Muscle of arm (tissue), 12 donors: Measurements from ENCODE around the gene APOM. TPM values are rescaled to one million over a fixed set of nuclear protein-coding genes. Genes with fewer than 3 reads are reported as not detected.

Experiments used
- DNase-seq: peaks from one replicate; pipeline ENCODE4 v3.0.0-alpha.2; 2013
- polyA plus RNA-seq, 12 donors: library from polyadenylated mRNA; unstranded; fragments of 120-200 nt; gene quantifications; one replicate each; pipeline ENCODE4 v1.2.1, GENCODE V29; 2013; ENCODE audit not compliant: insufficient read length in 12 of 12

The APOM gene
- polyA plus RNA-seq, 12 donors = 3.4 to 9.7 (median 4.8) TPM; not detected in 2

GRCh38 chr6:31702819-31703716, 47.4 kb downstream of the APOM start, which contains the start of gene ABHD16A:
TSS of gene ABHD16A (minus strand) at chr6:31703324. CDS start at chr6:31703281, 43 bp downstream.
- peak; percentile 99 for DNase-seq

GRCh38 chr6:31705931-31706330, 50.2 kb downstream of the APOM start:
- no peak for DNase-seq

GRCh38 chr6:31706599-31706998, 50.9 kb downstream of the APOM start, which contains the start of gene LY6G6F:
TSS of gene LY6G6F (plus strand) at chr6:31706866. CDS start at chr6:31706907, 41 bp downstream.
- DNase-seq = no peak

- no peak for DNase-seq
Observed at GRCh38 chr6:31707701-31708100, 52.0 kb downstream of the APOM start.

Other genes starting within 250 kb of the APOM start
- 1 to 10 TPM in 2 of 12 donors, under 1 TPM in 8, not detected in 2; 0.37 to 1.9 (median 0.78) TPM for gene MICB, start 157.7 kb upstream of the APOM start, polyA plus RNA-seq
- not detected for gene MCCD1, start 126.9 kb upstream of the APOM start, polyA plus RNA-seq
- gene DDX39B, start 113.9 kb upstream of the APOM start, polyA plus RNA-seq = 100 to 1,000 TPM in 11 of 12 donors, not detected in 1; 312 to 457 (median 352) TPM
- 1 to 10 TPM in 10 of 12 donors, not detected in 2; 3.3 to 6.6 (median 4.1) TPM for gene ATP6V1G2, start 109.3 kb upstream of the APOM start, polyA plus RNA-seq
- gene NFKBIL1, start 108.3 kb upstream of the APOM start, polyA plus RNA-seq = 10 to 100 TPM in 11 of 12 donors, not detected in 1; 11.4 to 23.7 (median 14.1) TPM
- 1 to 10 TPM in 1 of 12 donors, under 1 TPM in 5, not detected in 6; 0.13 to 2.6 (median 0.33) TPM for gene LTA, start 83.6 kb upstream of the APOM start, polyA plus RNA-seq
- 1 to 10 TPM in 1 of 12 donors, under 1 TPM in 8, not detected in 3; 0.11 to 1.5 (median 0.33) TPM for gene TNF, start 80.3 kb upstream of the APOM start, polyA plus RNA-seq
- 10 to 100 TPM in 1 of 12 donors, 1 to 10 TPM in 7, under 1 TPM in 2, not detected in 2; 0.57 to 23.4 (median 1.3) TPM for gene LTB, start 73.5 kb upstream of the APOM start, polyA plus RNA-seq
- gene LST1, start 69.6 kb upstream of the APOM start, polyA plus RNA-seq = 10 to 100 TPM in 2 of 12 donors, 1 to 10 TPM in 8, not detected in 2; 3.9 to 24.6 (median 5.9) TPM
- under 1 TPM in 6 of 12 donors, not detected in 6; 0.22 to 0.63 (median 0.25) TPM for gene NCR3, start 62.9 kb upstream of the APOM start, polyA plus RNA-seq
- 10 to 100 TPM in 11 of 12 donors, not detected in 1; 12.8 to 39.9 (median 18.8) TPM for gene AIF1, start 40.7 kb upstream of the APOM start, polyA plus RNA-seq
- 100 to 1,000 TPM; 104 to 352 (median 123) TPM for gene PRRC2A, start 35.2 kb upstream of the APOM start, polyA plus RNA-seq
- 100 to 1,000 TPM in 11 of 12 donors, not detected in 1; 153 to 248 (median 195) TPM for gene BAG6, start 3.2 kb upstream of the APOM start, polyA plus RNA-seq
- 10 to 100 TPM in 11 of 12 donors, not detected in 1; 10.9 to 15.8 (median 12.5) TPM for gene C6orf47, start 4.9 kb downstream of the APOM start, polyA plus RNA-seq
- 10 to 100 TPM in 11 of 12 donors, not detected in 1; 12.1 to 25.8 (median 13.5) TPM for gene GPANK1, start 9.1 kb downstream of the APOM start, polyA plus RNA-seq
- 100 to 1,000 TPM in 11 of 12 donors, not detected in 1; 121 to 202 (median 144) TPM for gene CSNK2B, start 10.2 kb downstream of the APOM start, polyA plus RNA-seq
- 10 to 100 TPM in 9 of 12 donors, 1 to 10 TPM in 2, not detected in 1; 6.1 to 27.9 (median 14.2) TPM for gene LY6G5B, start 14.1 kb downstream of the APOM start, polyA plus RNA-seq
- 1 to 10 TPM in 10 of 12 donors, not detected in 2; 1.2 to 6.4 (median 3.2) TPM for gene LY6G5C, start 25.2 kb downstream of the APOM start, polyA plus RNA-seq
- gene ABHD16A, start 47.4 kb downstream of the APOM start, polyA plus RNA-seq = 10 to 100 TPM in 11 of 12 donors, not detected in 1; 35.4 to 54.1 (median 43.1) TPM
- gene LY6G6F, start 51.0 kb downstream of the APOM start, polyA plus RNA-seq = under 1 TPM in 1 of 12 donors, not detected in 11; 0.27 TPM
- 1 to 10 TPM in 1 of 12 donors, under 1 TPM in 5, not detected in 6; 0.50 to 1.1 (median 0.75) TPM for gene LY6G6D, start 59.5 kb downstream of the APOM start, polyA plus RNA-seq
- 1 to 10 TPM in 3 of 12 donors, under 1 TPM in 4, not detected in 5; 0.28 to 6.6 (median 0.63) TPM for gene LY6G6C, start 65.9 kb downstream of the APOM start, polyA plus RNA-seq
- gene MPIG6B, start 67.5 kb downstream of the APOM start, polyA plus RNA-seq = 1 to 10 TPM in 2 of 12 donors, under 1 TPM in 8, not detected in 2; 0.49 to 1.7 (median 0.63) TPM
- 100 to 1,000 TPM in 8 of 12 donors, 10 to 100 TPM in 3, not detected in 1; 89.7 to 152 (median 108) TPM for gene DDAH2, start 73.4 kb downstream of the APOM start, polyA plus RNA-seq
- 100 to 1,000 TPM in 11 of 12 donors, not detected in 1; 100 to 194 (median 129) TPM for gene CLIC1, start 80.6 kb downstream of the APOM start, polyA plus RNA-seq
- 10 to 100 TPM in 6 of 12 donors, 1 to 10 TPM in 5, not detected in 1; 7.4 to 32.2 (median 13.8) TPM for gene MSH5, start 84.1 kb downstream of the APOM start, polyA plus RNA-seq
- 10 to 100 TPM in 1 of 12 donors, 1 to 10 TPM in 9, not detected in 2; 1.6 to 10.7 (median 2.4) TPM for gene SAPCD1, start 106.8 kb downstream of the APOM start, polyA plus RNA-seq
- gene VWA7, start 121.4 kb downstream of the APOM start, polyA plus RNA-seq = 1 to 10 TPM in 10 of 12 donors, not detected in 2; 1.1 to 4.1 (median 2.1) TPM
- gene VARS1, start 139.9 kb downstream of the APOM start, polyA plus RNA-seq = 10 to 100 TPM in 11 of 12 donors, not detected in 1; 38.6 to 60.8 (median 45.0) TPM
- gene LSM2, start 151.1 kb downstream of the APOM start, polyA plus RNA-seq = 10 to 100 TPM in 11 of 12 donors, not detected in 1; 47.5 to 67.9 (median 58.6) TPM
- gene HSPA1L, start 159.4 kb downstream of the APOM start, polyA plus RNA-seq = 1 to 10 TPM in 10 of 12 donors, not detected in 2; 3.6 to 5.5 (median 4.5) TPM
- gene HSPA1A, start 159.6 kb downstream of the APOM start, polyA plus RNA-seq = 100 to 1,000 TPM in 1 of 12 donors, 10 to 100 TPM in 10, not detected in 1; 47.4 to 110 (median 62.3) TPM
- gene HSPA1B, start 171.8 kb downstream of the APOM start, polyA plus RNA-seq = 1,000 to 10,000 TPM in 1 of 12 donors, 100 to 1,000 TPM in 2, 10 to 100 TPM in 9; 28.3 to 1,034 (median 49.7) TPM
- 10 to 100 TPM in 11 of 12 donors, not detected in 1; 14.6 to 32.7 (median 16.0) TPM for gene NEU1, start 206.9 kb downstream of the APOM start, polyA plus RNA-seq
- 10 to 100 TPM in 1 of 12 donors, under 1 TPM in 9, not detected in 2; 0.09 to 25.0 (median 0.23) TPM for gene SLC44A4, start 223.1 kb downstream of the APOM start, polyA plus RNA-seq
- 10 to 100 TPM in 11 of 12 donors, not detected in 1; 26.0 to 62.8 (median 31.4) TPM for gene EHMT2, start 241.8 kb downstream of the APOM start, polyA plus RNA-seq
- 10 to 100 TPM in 5 of 12 donors, 1 to 10 TPM in 6, not detected in 1; 7.5 to 17.3 (median 9.7) TPM for gene ZBTB12, start 246.2 kb downstream of the APOM start, polyA plus RNA-seq